GM08714 (cell line): ENCODE results near the gene CENPO.
"Not testable (repeated sequence)": the region's sequence is repeated elsewhere in the genome, so short reads cannot be mapped to it uniquely, and the experiment has no call there.

Experiments
- H3K4me3 ChIP-seq: fragments of 200-500 bp; sonication (Bioruptor generic); 2 replicates; pipeline ENCODE4 v1.5.1; 2014; ENCODE audit warnings: mild to moderate bottlenecking, low read length, inconsistent platforms
- ZNF274 ChIP-seq: IDR thresholded peaks from 2 replicates; pipeline ENCODE4 v1.6.1; 2012; ENCODE audit warnings: mild to moderate bottlenecking, low read depth, low read length

Gene CENPO

GRCh38 chr2:24833821-24834732, 40.9 kb downstream of the CENPO start:
- no peak for TF ChIP-seq ZNF274
- no peak overlapping the region for H3K4me3 ChIP-seq

GRCh38 chr2:24834733-24835395, 41.6 kb downstream of the CENPO start:
- no peak overlapping the region for H3K4me3 ChIP-seq

GRCh38 chr2:24835411-24835810, 42.2 kb downstream of the CENPO start:
- H3K4me3 ChIP-seq, result not testable (repeated sequence)

More at GRCh38 chr2:24834733-24835395, 41.6 kb downstream of the CENPO start:
- TF ChIP-seq ZNF274, result no peak

GRCh38 chr2:24836206-24836605, 43.0 kb downstream of the CENPO start:
- no peak for TF ChIP-seq ZNF274
- no peak overlapping the region for H3K4me3 ChIP-seq

- H3K4me3 ChIP-seq, result no peak overlapping the region
- no peak for TF ChIP-seq ZNF274
These were observed 43.5 kb downstream of the CENPO start for GRCh38 chr2:24836706-24837105.

- TF ChIP-seq ZNF274, result no peak
- H3K4me3 ChIP-seq, result no peak overlapping the region
These were observed 44.8 kb downstream of the CENPO start for GRCh38 chr2:24837996-24838513.

GRCh38 chr2:24838541-24838940, 45.3 kb downstream of the CENPO start:
- no peak for TF ChIP-seq ZNF274
- H3K4me3 ChIP-seq, result no peak overlapping the region

- H3K4me3 ChIP-seq, result no peak overlapping the region
- TF ChIP-seq ZNF274, result no peak
These were observed 46.5 kb downstream of the CENPO start for GRCh38 chr2:24839729-24840128.

- no peak overlapping the region for H3K4me3 ChIP-seq
- TF ChIP-seq ZNF274, result no peak
These were observed 47.1 kb downstream of the CENPO start for GRCh38 chr2:24840164-24840869.

GRCh38 chr2:24840962-24841945, 48.0 kb downstream of the CENPO start:
- no peak overlapping the region for H3K4me3 ChIP-seq
- TF ChIP-seq ZNF274, result no peak

GRCh38 chr2:24842081-24843050, 49.1 kb downstream of the CENPO start:
- TF ChIP-seq ZNF274, result no peak
- H3K4me3 ChIP-seq, result no peak overlapping the region

GRCh38 chr2:24843330-24843860, 50.2 kb downstream of the CENPO start:
- H3K4me3 ChIP-seq, result no peak overlapping the region
- no peak for TF ChIP-seq ZNF274
